ENCODE results near the gene TRMU. TPM values are rescaled to one million over a fixed set of nuclear protein-coding genes. Genes with fewer than 3 reads are reported as not detected.

TRMU gene
- total and polyA plus RNA-seq, 2 experiments from 2014 or later, result 48.3 to 70.4 TPM

- Histone ChIP-seq H3K9me2 (ENCODE audit: insufficient read depth) (no peaks in the 10 kb centered on the region), H3K4me2 (no peak overlapping the region), H3K4me1 (ENCODE audit: insufficient read depth) (peaks cover 4% of the 10 kb centered on the region; the same call in 1 of the 2 replicates), H3K27me3 (ENCODE audit: insufficient read depth) (no peaks in the 10 kb centered on the region), H2AFZ (no peak overlapping the region), H3K36me3 (ENCODE audit: insufficient read depth) (no peaks in the 10 kb centered on the region), H3K27ac (ENCODE audit: low read depth) (no peak overlapping the region), H3F3A (replicated peaks; ENCODE audit: low read depth) (0 out of 2 replicates have a peak, but pooled peaks cover 4% of the 10 kb centered on the region), H3K79me2 (replicated peaks; ENCODE audit: insufficient read depth) (no peaks in the 10 kb centered on the region), H4K20me1 (replicated peaks; ENCODE audit: insufficient read depth) (no peaks in the 10 kb centered on the region), H3K4me3 (no peak overlapping the region)
- Mint-ChIP-seq H3K9me3 (no peaks in the 10 kb centered on the region), H3K27ac (peak overlapping the region; percentile 14; the same call in 1 of the 2 replicates), H3K36me3 (ENCODE audit: low read depth) (no peaks in the 10 kb centered on the region), H3K27me3 (ENCODE audit: insufficient read depth, low read depth, poor library complexity) (peaks cover 6% of the 10 kb centered on the region), H3K4me3 (no peak overlapping the region), H3K4me1 (peaks cover 6% of the 10 kb centered on the region)
- ATAC-seq (peak; percentile 88), DNase-seq (ENCODE audit: low spot score) (peak; percentile 87)
- TF ChIP-seq ZNF331 (CRISPR knock-in tag; IDR thresholded peaks at IDR 0.05; ENCODE audit: low read depth) (no peak), CTCF (conservative IDR thresholded peaks at IDR 0.05; ENCODE audit: low read depth in 2 of 2) (peak; percentile 72 to 99), POLR2AphosphoS5 (IDR thresholded peaks at IDR 0.05; ENCODE audit: low read depth) (no peak), STAT1 (IDR thresholded peaks at IDR 0.05; ENCODE audit: unreplicated experiment) (no peak)
These were observed 32.2 kb downstream of the TRMU start for GRCh38 chr22:46367707-46368191.

GRCh38 chr22:46368422-46368821 is 32.9 kb downstream of the TRMU start:
- Histone ChIP-seq H3K4me3 (no peak overlapping the region), H3F3A (replicated peaks; ENCODE audit: low read depth) (0 out of 2 replicates have a peak, but pooled peaks cover 4% of the 10 kb centered on the region), H3K36me3 (ENCODE audit: insufficient read depth) (no peaks in the 10 kb centered on the region), H3K27ac (ENCODE audit: low read depth) (no peak overlapping the region), H3K4me1 (ENCODE audit: insufficient read depth) (peaks cover 4% of the 10 kb centered on the region; the same call in 1 of the 2 replicates), H3K79me2 (replicated peaks; ENCODE audit: insufficient read depth) (no peaks in the 10 kb centered on the region), H2AFZ (no peak overlapping the region), H3K9me2 (ENCODE audit: insufficient read depth) (no peaks in the 10 kb centered on the region), H3K27me3 (ENCODE audit: insufficient read depth) (no peaks in the 10 kb centered on the region), H4K20me1 (replicated peaks; ENCODE audit: insufficient read depth) (no peaks in the 10 kb centered on the region), H3K4me2 (no peak overlapping the region)
- H3K9me3 Mint-ChIP-seq, result no peaks in the 10 kb centered on the region
- peaks cover 6% of the 10 kb centered on the region for H3K27me3 Mint-ChIP-seq (ENCODE audit: insufficient read depth, low read depth, poor library complexity)
- DNase-seq (ENCODE audit: low spot score) (no peak), ATAC-seq (no peak)
- H3K4me1 Mint-ChIP-seq, result peaks cover 6% of the 10 kb centered on the region
- no peak overlapping the region for H3K27ac Mint-ChIP-seq
- H3K36me3 Mint-ChIP-seq (ENCODE audit: low read depth), result no peaks in the 10 kb centered on the region
- H3K4me3 Mint-ChIP-seq, result no peak overlapping the region
- no peak for TF ChIP-seq CREB1 (CRISPR knock-in tag; IDR thresholded peaks at IDR 0.05; ENCODE audit: low read depth)
- no peak for TF ChIP-seq NANOG (IDR thresholded peaks at IDR 0.05; ENCODE audit: borderline replicate concordance)
- no peak for TF ChIP-seq ZNF331 (CRISPR knock-in tag; IDR thresholded peaks at IDR 0.05; ENCODE audit: low read depth)
- TF ChIP-seq REST (IDR thresholded peaks at IDR 0.05; ENCODE audit: unreplicated experiment), result no peak
- TF ChIP-seq STAT1 (IDR thresholded peaks at IDR 0.05; ENCODE audit: unreplicated experiment), result no peak
- TF ChIP-seq CTCF (conservative IDR thresholded peaks at IDR 0.05; ENCODE audit: low read depth in 2 of 2), result no peak

Measured in GM23338 (cell line).